ENCODE results near the gene SPINK4. TPM values are rescaled to one million over a fixed set of nuclear protein-coding genes. Genes with fewer than 3 reads are reported as not detected.

SPINK4 gene, protein sequence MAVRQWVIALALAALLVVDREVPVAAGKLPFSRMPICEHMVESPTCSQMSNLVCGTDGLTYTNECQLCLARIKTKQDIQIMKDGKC
- not detected in 2 replicates for total RNA-seq (2014; rRNA removed; shearing (Covaris generic))
- polyA plus RNA-seq (2014; cell fraction: nucleus; rRNA removed) = not detected in 2 replicates

DNA sequence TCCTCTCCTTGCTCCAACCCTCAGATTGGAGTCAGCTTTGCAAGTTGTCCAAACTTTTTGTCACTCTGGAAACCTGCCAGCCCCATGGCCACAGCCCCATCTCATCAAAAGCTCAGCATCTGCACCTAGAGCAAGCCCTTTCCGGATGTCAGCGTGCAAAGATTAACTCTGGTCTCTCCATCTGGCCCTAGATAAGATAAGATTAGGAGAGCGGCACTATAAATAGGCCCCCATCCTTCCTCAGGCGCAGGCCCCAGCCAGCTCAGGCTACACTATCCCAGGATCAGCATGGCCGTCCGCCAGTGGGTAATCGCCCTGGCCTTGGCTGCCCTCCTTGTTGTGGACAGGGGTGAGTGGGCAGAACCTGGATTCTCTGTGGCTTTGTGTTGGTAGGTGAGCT, at the start of gene SPINK4:
SPINK4 (plus strand) TSS at position 247 of the 400 bp plus-strand sequence; CDS start at position 289, 42 bp downstream.
- DNase-seq (ENCODE audit: extremely low read depth, low read depth) = no peak

GRCh38 chr9:33192493-33193255, 47.3 kb upstream of the SPINK4 start:
- DNase-seq (ENCODE audit: extremely low read depth, low read depth) = no peak

GRCh38 chr9:33193818-33194217, 46.1 kb upstream of the SPINK4 start:
- DNase-seq (ENCODE audit: extremely low read depth, low read depth) = no peak

GRCh38 chr9:33196736-33197135, 43.2 kb upstream of the SPINK4 start:
- DNase-seq (ENCODE audit: extremely low read depth, low read depth) = no peak

DNA sequence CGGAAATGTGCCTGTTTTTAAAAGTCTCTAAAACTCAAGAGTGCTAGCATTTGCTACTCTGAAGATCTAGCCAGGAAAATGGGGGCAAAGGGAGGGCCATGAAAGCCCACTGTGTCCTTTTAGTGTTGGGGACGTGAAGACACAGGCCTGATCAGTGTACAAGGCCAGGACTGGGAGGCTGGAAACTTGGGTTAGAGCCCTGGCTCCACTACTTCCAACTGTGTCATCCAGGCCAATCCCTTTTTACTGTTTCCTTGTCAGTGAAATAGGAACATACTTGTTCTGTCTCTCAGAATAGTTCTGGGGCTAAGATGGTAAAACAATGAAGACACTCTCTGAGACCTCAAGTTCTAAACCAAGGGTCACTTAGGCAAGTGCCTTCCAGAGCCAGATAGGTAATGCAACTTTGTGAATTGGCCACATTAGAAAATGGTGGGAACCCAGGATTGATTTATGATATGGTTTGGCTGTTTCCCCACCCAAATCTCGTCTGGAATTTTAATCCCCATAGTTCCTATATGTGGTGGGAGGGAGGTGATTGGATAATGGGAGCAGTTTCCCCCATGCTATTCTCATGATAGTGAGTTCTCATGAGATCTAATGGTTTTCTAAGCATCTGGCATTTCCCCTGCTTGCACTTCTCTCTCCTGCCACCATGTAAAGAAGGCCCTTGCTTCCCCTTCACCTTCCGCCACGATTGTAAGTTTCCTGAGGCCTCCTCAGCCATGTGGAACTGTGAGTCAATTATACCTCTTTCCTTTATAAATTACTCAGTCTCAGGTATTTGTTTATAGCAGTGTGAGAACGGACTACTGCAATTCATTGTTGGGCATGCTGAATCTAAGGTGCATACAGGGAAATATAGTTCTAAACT, 42.5 kb upstream of the SPINK4 start:
- no peak for DNase-seq (ENCODE audit: extremely low read depth, low read depth)

- DNase-seq (ENCODE audit: extremely low read depth, low read depth) = no peak
Measured at GRCh38 chr9:33198165-33198564, 41.8 kb upstream of the SPINK4 start.

- DNase-seq (ENCODE audit: extremely low read depth, low read depth) = no peak
Measured at GRCh38 chr9:33202018-33202417, 37.9 kb upstream of the SPINK4 start.

GRCh38 chr9:33202552-33203201, 37.3 kb upstream of the SPINK4 start:
- DNase-seq (ENCODE audit: extremely low read depth, low read depth) = no peak

- no peak for DNase-seq (ENCODE audit: extremely low read depth, low read depth)
Measured at GRCh38 chr9:33209394-33209793, 30.6 kb upstream of the SPINK4 start.

GRCh38 chr9:33210006-33210715, 29.8 kb upstream of the SPINK4 start:
- DNase-seq (ENCODE audit: extremely low read depth, low read depth) = no peak

DNA sequence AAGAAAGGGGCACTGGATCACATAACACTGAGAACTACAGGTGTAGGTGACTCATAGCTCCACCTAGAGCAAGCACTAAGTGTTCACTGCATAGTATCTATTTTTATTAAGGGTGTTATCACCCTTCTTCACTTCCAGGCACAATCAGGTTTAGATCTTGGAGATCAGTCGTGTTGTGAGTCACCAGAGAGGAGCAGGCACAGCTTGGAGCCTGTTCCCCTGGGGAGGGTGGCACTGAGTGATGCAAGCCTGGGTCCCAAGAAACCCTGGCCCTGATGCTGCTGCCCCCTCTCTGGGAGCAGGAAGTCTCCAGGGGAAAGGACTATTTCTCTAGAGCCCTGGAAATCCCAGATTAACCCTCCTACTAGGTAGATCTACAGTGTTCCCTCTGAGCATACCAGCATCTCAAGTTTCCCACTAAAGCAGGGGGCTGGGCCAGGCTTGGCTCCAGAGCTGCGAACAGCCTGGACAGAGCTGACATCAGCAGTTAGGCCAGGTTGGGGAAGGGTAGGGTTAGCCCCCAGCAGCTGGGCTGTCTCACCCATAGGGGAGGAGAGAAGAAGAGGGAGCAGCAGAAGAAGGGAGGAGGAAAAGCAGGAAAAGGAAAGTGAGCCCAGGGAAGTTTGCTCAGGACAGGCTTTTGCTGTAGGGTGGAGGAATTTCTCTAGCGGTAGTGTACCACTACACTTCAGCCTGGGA, 28.1 kb upstream of the SPINK4 start:
- no peak for DNase-seq (ENCODE audit: extremely low read depth, low read depth)

DNA sequence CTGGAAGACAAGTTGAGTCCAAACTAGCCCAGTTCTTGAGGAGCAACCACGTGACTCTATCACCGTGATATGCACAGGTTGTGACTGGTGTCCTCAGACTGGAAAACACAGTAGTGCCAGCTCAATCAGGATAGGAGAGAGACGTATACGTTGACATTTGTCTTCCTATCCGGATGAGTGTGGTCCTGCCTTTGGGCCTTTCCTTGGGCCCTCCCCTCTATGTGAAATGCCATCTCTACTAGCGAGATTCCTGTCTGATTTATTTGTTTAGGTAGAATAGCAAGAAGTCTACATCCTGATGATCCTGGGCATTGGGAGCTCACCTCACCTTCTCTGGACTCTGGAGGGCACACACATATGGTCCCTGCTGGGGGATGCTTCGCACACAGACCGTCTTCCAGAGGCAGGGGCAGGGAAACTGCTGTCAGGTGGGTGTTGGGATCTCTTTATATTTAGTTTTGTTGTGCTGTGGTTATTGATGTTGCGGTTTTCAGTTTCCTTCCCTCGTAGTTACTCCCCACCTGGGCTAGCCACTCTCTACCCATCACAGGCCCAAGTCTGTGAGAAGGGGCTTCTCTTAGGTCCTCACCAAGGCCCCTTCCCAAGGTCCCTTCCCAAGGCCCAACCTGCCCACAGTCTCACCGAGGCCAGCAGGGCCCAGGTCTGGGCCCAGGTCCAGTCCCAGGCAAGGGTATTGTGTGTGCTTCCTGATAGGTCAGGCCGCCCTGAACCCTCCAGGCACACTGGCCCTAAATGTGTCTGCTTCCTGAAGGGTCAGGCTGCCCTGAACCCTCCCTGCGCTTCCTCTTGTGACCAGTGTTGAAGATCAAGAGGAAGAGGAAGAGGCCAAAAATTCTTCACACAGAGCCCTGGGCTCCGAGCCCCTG, 19.0 kb upstream of the SPINK4 start:
- no peak for DNase-seq (ENCODE audit: extremely low read depth, low read depth)

- DNase-seq (ENCODE audit: extremely low read depth, low read depth) = no peak
Measured at GRCh38 chr9:33221568-33221884, 18.4 kb upstream of the SPINK4 start.

DNA sequence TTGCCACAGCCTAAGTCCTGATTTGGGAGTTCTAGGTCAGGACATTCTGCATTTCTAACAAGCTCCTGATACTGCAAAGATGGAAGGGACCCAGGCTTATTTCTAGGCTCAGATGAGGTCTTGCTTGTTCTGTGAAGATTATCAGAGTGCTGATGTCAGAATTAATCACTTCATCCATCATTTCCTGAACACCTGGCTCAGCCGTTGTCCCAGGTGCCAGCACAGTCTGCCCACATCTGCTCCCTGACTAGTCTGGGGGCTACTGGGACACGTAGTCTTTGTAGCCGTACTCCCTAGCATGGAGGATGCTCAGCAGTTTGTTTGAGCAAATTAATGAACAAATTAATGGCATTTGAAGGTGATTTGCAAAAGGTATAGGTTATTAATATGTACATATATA, 17.9 kb upstream of the SPINK4 start:
- no peak for DNase-seq (ENCODE audit: extremely low read depth, low read depth)

GRCh38 chr9:33223696-33224095, 16.3 kb upstream of the SPINK4 start:
- no peak for DNase-seq (ENCODE audit: extremely low read depth, low read depth)

GRCh38 chr9:33225319-33226147, 14.4 kb upstream of the SPINK4 start:
- DNase-seq (ENCODE audit: extremely low read depth, low read depth) = peak; percentile 68

DNA sequence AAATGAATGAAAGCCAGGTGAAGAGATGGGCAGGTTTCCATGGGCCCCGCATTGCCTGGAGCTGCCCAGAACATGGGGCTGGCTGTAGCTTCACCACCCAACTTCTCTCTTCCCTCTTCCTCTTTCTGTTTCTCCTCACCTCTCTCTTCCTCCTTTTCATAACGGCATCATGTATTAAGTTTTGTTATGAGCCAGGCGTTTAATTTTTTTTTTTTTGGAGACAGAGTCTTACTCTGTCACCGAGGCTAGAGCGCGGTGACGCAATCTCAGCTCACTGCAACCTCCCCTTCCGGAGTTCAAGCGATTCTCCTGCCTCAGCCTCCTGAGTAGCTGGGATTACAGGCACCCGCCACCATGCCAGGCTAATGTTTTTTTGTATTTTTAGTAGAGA, 13.0 kb upstream of the SPINK4 start:
- no peak for DNase-seq (ENCODE audit: extremely low read depth, low read depth)

GRCh38 chr9:33227741-33228140, 12.2 kb upstream of the SPINK4 start:
- DNase-seq (ENCODE audit: extremely low read depth, low read depth) = no peak

Data from NCI-H460 (cell line).